Neuronal stem cell (in vitro differentiated cells): ENCODE results near the gene HSD17B14.
"Not testable (repeated sequence)": the region's sequence is repeated elsewhere in the genome, so short reads cannot be mapped to it uniquely, and the experiment has no call there.

Source experiments
- DNase-seq: peaks from one replicate; pipeline ENCODE4 v3.0.0-alpha.2; 2013; ENCODE audit warnings: low spot score
- H2AFZ ChIP-seq: one replicate; pipeline ENCODE4 v1.6.1; 2013; ENCODE audit warnings: mild to moderate bottlenecking, low read length, inconsistent platforms
- H2AK5ac ChIP-seq: 2 replicates; pipeline ENCODE4 v1.6.1; 2013; ENCODE audit warnings: low read depth, mild to moderate bottlenecking, inconsistent platforms, low read length, moderate library complexity, mixed read lengths
- H2BK120ac ChIP-seq: 2 replicates; pipeline ENCODE4 v1.6.1; 2013; ENCODE audit warnings: low read depth, mild to moderate bottlenecking, inconsistent platforms, low read length, moderate library complexity, mixed read lengths
- H2BK12ac ChIP-seq: one replicate; pipeline ENCODE4 v1.6.1; 2013; ENCODE audit warnings: low read length, inconsistent platforms
- H2BK15ac ChIP-seq: 2 replicates; pipeline ENCODE4 v1.6.1; 2013; ENCODE audit warnings: mild to moderate bottlenecking, low read length, inconsistent platforms, mixed read lengths
- H2BK5ac ChIP-seq: one replicate; pipeline ENCODE4 v1.6.1; 2013; ENCODE audit warnings: inconsistent platforms, mild to moderate bottlenecking, low read length, moderate library complexity
- H3K14ac ChIP-seq: one replicate; pipeline ENCODE4 v1.6.1; 2013; ENCODE audit warnings: low read length, inconsistent platforms
- H3K18ac ChIP-seq: 2 replicates; pipeline ENCODE4 v1.6.1; 2013; ENCODE audit warnings: low read length, inconsistent platforms
- H3K23ac ChIP-seq: 2 replicates; pipeline ENCODE4 v1.6.1; 2013; ENCODE audit warnings: low read depth, mild to moderate bottlenecking, mixed read lengths, low read length, inconsistent platforms; ENCODE audit not compliant: poor library complexity
- H3K27ac ChIP-seq: replicated peaks from 3 replicates; pipeline ENCODE4 v1.5.1; 2013; ENCODE audit warnings: low read length, inconsistent platforms
- H3K27me3 ChIP-seq, 3 experiments: 2 replicates each; pipeline ENCODE4 v1.6.1; 2013; ENCODE audit warnings: low read length in 3 of 3, mild to moderate bottlenecking in 2 of 3, inconsistent platforms in 1 of 3, low read depth in 1 of 3, mixed read lengths in 1 of 3, moderate library complexity in 1 of 3; ENCODE audit not compliant: control insufficient read depth in 3 of 3, insufficient read depth in 3 of 3
- H3K36me3 ChIP-seq, 2 donors: replicated peaks in 1 of 2; 2 replicates each; pipeline ENCODE4 v1.6.1; 2013; ENCODE audit warnings: low read length in 2 of 2; ENCODE audit not compliant: control insufficient read depth in 2 of 2, insufficient read depth in 2 of 2
- H3K4ac ChIP-seq: 2 replicates; pipeline ENCODE4 v1.6.1; 2013; ENCODE audit warnings: inconsistent platforms, mild to moderate bottlenecking, low read length, moderate library complexity
- H3K4me1 ChIP-seq, 2 donors: 1 replicate in 1 of 2; 2 replicates in 1 of 2; pipeline ENCODE4 v1.6.1; 2013; ENCODE audit warnings: low read length in 2 of 2, low read depth in 1 of 2; ENCODE audit not compliant: control insufficient read depth in 2 of 2, insufficient read depth in 1 of 2
- H3K4me2 ChIP-seq: one replicate; pipeline ENCODE4 v1.6.1; 2013; ENCODE audit warnings: mild to moderate bottlenecking, low read length, inconsistent platforms; ENCODE audit not compliant: insufficient read depth, poor library complexity, severe bottlenecking
- H3K4me3 ChIP-seq, 2 donors: 2 replicates each; pipeline ENCODE4 v1.5.1; 2013; ENCODE audit warnings: low read length in 2 of 2, mild to moderate bottlenecking in 2 of 2, inconsistent platforms in 1 of 2, moderate library complexity in 1 of 2
- H3K79me1 ChIP-seq: one replicate; pipeline ENCODE4 v1.6.1; 2013; ENCODE audit warnings: low read depth, mild to moderate bottlenecking, inconsistent platforms, low read length, moderate library complexity
- H3K9ac ChIP-seq: one replicate; pipeline ENCODE4 v1.6.1; 2013; ENCODE audit warnings: mild to moderate bottlenecking, low read depth, low read length, inconsistent platforms; ENCODE audit not compliant: poor library complexity
- H3K9me3 ChIP-seq, 2 donors: replicated peaks in 1 of 2; 2 replicates each; pipeline versions ENCODE3 to v1.6.1; 2013; ENCODE audit warnings: low read length in 2 of 2, mild to moderate bottlenecking in 2 of 2, inconsistent platforms in 1 of 2, low read depth in 1 of 2, mixed read lengths in 1 of 2, moderate library complexity in 1 of 2; ENCODE audit not compliant: control insufficient read depth in 2 of 2, insufficient read depth in 1 of 2
- H4K8ac ChIP-seq: one replicate; pipeline ENCODE4 v1.6.1; 2013; ENCODE audit warnings: low read depth, mild to moderate bottlenecking, inconsistent platforms, low read length, moderate library complexity
- H4K91ac ChIP-seq: one replicate; pipeline ENCODE4 v1.6.1; 2013; ENCODE audit warnings: low read length, low read depth, mild to moderate bottlenecking, inconsistent platforms; ENCODE audit not compliant: poor library complexity
- WGBS, 2 donors: extraction: QIAGEN DNeasy Blood & Tissue Kit; methylation state at CpG; one replicate each; pipeline ENCODE4 v1.1.7; 2013; ENCODE audit warnings: missing lambda C conversion rate in 2 of 2, mixed read lengths in 1 of 2; ENCODE audit not compliant: insufficient read length in 2 of 2, insufficient replicate concordance in 1 of 2; ENCODE audit errors: extremely low coverage in 2 of 2; 5-methylcytosine and 5-hydroxymethylcytosine counted together

The HSD17B14 gene

DNA sequence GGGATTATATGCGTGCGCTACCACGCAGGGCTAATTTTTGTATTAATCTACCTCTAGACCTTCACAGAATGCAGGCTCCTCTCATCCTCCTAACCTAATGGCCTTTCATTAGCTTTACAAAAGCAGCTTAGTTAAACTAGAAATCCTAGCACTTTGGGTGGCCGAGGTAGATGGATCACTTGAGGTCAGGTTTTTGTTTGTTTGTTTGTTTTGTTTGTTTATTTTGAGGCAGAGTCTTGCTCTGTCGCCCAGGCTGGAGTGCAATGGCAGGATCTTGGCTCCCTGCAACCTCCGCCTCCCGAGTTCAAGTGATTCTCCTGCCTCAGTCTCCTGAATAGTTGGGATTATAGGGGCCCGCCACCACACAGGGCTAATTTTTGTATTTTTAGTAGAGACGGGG lies 43.4 kb upstream of the HSD17B14 start:
- peaks cover 11 to 21% of the 10 kb centered on the region in 2 donors for H3K36me3 ChIP-seq
- H2BK15ac ChIP-seq: not testable (repeated sequence)

DNA sequence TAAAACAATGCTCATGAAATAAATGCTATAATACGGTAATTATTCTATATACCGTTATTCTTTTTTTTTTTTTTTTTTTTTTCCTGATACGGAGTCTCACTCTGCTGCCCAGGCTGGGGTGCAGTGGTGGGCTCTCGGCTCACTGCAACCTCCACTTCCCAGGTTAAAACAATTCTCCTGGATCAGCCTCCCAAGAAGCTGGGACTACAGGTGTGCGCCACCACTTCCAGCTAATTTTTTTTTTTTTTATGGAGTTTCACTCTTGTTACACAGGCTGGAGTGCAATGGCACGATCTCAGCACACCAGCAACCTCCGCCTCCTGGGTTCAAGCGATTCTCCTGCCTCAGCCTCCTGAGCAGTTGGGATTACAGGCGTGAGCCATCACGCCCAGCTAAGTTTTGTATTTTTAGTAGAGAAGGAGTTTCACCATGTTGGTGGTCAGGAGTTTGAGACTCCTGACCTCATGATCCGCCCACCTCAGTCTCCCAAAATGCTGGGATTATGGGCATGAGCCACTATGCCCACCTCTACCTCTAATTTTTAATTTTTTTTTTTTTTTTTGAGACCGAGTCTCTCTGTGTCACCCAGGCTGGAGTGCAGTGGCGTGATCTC lies 42.8 kb upstream of the HSD17B14 start:
- no peak overlapping the region for H2BK120ac ChIP-seq
- no peak overlapping the region for H2BK5ac ChIP-seq
- no CpG with 5 or more reads among the region's 13 CpGs for WGBS, 2 donors
- no peak overlapping the region for H3K18ac ChIP-seq
- no peak overlapping the region for H3K4me2 ChIP-seq
- no peaks in the 10 kb centered on the region for H3K27me3 ChIP-seq
- no peak overlapping the region for H3K4me3 ChIP-seq
- no peak overlapping the region for H4K8ac ChIP-seq
- DNase-seq: no peak
- H3K14ac ChIP-seq: no peak overlapping the region
- no peak overlapping the region for H2AK5ac ChIP-seq
- H2BK15ac ChIP-seq: no peak overlapping the region
- peaks cover 16 to 26% of the 10 kb centered on the region in 2 donors for H3K36me3 ChIP-seq
- no peak overlapping the region for H3K4ac ChIP-seq
- H3K23ac ChIP-seq: no peak overlapping the region
- no peak overlapping the region for H2AFZ ChIP-seq
- peaks cover 0 to 9% of the 10 kb centered on the region in 2 donors for H3K9me3 ChIP-seq
- H3K27ac ChIP-seq: no peak overlapping the region
- no peak overlapping the region for H4K91ac ChIP-seq
- H3K4me1 ChIP-seq: peaks cover 7 to 23% of the 10 kb centered on the region in 2 donors
- peaks cover 8% of the 10 kb centered on the region for H3K79me1 ChIP-seq
- no peak overlapping the region for H3K9ac ChIP-seq
- H2BK12ac ChIP-seq: no peak overlapping the region

More for the DNA sequence above, 43.4 kb upstream of the HSD17B14 start:
- not testable (repeated sequence) for DNase-seq, H3K27ac ChIP-seq, H3K4me2 ChIP-seq, H4K8ac ChIP-seq, H3K4ac ChIP-seq, H3K9me3 ChIP-seq, H2BK12ac ChIP-seq, H3K14ac ChIP-seq, H3K4me3 ChIP-seq, H3K79me1 ChIP-seq, H3K27me3 ChIP-seq, H2BK5ac ChIP-seq, H3K9ac ChIP-seq, H2AK5ac ChIP-seq, H3K18ac ChIP-seq, H3K23ac ChIP-seq, H2AFZ ChIP-seq, H4K91ac ChIP-seq, H2BK120ac ChIP-seq
- WGBS, 2 donors: no CpG with 5 or more reads among the region's 9 CpGs
- peaks cover 5 to 17% of the 10 kb centered on the region in 2 donors for H3K4me1 ChIP-seq

DNA sequence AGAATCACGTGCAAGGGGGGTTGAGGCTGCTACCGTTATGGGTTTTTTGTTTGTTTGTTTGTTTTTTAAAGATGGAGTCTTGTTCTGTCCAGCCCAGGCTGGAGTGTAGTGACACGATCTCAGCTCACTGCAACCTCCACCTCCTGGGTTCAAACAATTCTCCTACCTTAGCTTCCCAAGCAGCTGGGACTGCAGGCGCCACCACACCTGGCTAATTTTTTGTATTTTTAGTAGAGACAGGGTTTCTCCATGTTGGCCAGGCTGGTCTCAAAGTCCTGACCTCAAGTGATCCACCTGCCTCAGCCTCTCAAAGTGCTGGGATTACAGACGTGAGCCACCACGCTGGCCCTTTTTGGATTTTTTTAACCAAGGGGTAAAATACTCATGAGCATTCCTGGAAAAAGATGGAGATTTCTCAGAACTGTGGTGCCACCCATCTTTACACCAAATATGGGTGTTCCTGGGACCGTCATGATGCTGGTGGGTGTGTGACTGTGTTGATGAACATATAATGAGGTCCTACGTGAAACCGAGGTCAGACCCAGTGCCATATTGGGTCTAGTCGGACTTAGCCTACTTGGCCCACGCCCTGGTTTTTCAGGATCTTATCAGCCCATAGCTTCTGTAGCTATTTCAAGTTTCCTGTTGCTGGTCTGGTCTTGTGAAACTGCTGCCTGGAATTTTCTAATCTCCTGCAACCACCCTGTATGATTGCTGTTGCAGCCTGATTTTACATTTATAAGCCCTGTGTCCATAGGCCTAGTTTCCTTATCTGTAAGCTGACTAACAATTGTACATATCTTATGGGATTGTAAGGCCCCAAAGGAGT lies 42.1 kb upstream of the HSD17B14 start:
- Histone ChIP-seq H2AFZ (no peak overlapping the region), H3K27ac (no peak overlapping the region)
- no CpG with 5 or more reads among the region's 11 CpGs for WGBS, 2 donors

DNA sequence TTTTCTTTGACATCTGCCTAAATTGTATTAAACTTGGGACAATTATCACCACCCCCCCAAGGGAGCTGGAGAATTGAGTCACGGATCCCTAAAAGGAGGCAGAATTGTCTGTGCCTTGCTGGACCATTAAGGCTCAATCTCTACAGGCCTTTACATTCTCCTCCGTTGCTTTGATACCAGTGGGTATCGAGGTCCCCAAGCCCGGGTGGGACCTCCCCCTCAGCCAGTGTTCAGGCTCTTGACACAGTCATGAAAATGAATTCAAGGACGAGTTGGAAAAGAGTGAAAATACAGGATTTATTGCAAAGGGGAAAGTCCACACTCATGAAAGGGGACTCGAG lies 41.5 kb upstream of the HSD17B14 start:
- Histone ChIP-seq H2BK12ac (no peak overlapping the region), H3K14ac (no peak overlapping the region), H4K91ac (no peak overlapping the region), H3K4me2 (no peak overlapping the region), H3K79me1 (peaks cover 10% of the 10 kb centered on the region), H2BK15ac (no peak overlapping the region), H2AFZ (no peak overlapping the region), H2AK5ac (no peak overlapping the region), H2BK120ac (no peak overlapping the region), H3K4me3 (no peak overlapping the region), H3K9ac (no peak overlapping the region), H3K4ac (no peak overlapping the region), H3K27me3 (no peaks in the 10 kb centered on the region), H3K23ac (no peak overlapping the region), H3K4me1 (peaks cover 13 to 33% of the 10 kb centered on the region in 2 donors), H2BK5ac (no peak overlapping the region), H3K27ac (no peak overlapping the region), H3K36me3 (peaks cover 23 to 36% of the 10 kb centered on the region in 2 donors), H3K9me3 (peaks cover 0 to 9% of the 10 kb centered on the region in 2 donors), H3K18ac (no peak overlapping the region), H4K8ac (no peak overlapping the region)
- WGBS, 2 donors: no CpG with 5 or more reads among the region's 6 CpGs
- DNase-seq: no peak

More for the DNA sequence above, 42.1 kb upstream of the HSD17B14 start:
- Histone ChIP-seq H4K91ac (no peak overlapping the region), H3K4me1 (peaks cover 11 to 29% of the 10 kb centered on the region in 2 donors), H3K23ac (no peak overlapping the region), H3K27me3 (no peaks in the 10 kb centered on the region), H3K36me3 (peaks cover 22 to 34% of the 10 kb centered on the region in 2 donors), H3K4ac (no peak overlapping the region), H2BK15ac (no peak overlapping the region), H3K14ac (no peak overlapping the region), H3K9ac (no peak overlapping the region), H3K9me3 (peaks cover 0 to 9% of the 10 kb centered on the region in 2 donors), H2BK120ac (no peak overlapping the region), H2BK5ac (no peak overlapping the region), H2BK12ac (no peak overlapping the region), H3K18ac (no peak overlapping the region), H3K4me2 (no peak overlapping the region), H2AK5ac (no peak overlapping the region), H3K79me1 (peaks cover 10% of the 10 kb centered on the region), H4K8ac (no peak overlapping the region), H3K4me3 (no peak overlapping the region)
- DNase-seq: no peak
